ENCODE results near the gene CLDN5.

The CLDN5 gene

DNA sequence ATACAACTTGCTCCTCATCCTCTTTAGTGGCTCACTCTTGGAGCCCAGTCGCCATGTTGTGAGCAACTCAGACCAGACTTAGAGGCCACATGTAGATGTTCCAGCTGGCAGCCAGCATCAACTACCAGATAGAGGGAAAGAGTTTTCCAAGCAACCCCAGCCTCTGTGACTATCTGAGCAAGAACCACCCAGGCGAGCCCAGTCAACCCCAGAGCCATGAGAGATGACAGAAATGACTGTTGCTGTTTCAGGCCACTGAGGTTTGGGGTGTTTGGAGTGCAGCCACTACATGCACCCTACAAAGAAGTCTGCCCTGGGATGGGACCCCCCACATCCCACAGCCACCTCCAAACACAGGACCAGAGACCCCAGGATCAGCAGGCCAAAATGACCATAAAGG is 24.8 kb upstream of the CLDN5 start:
- in situ Hi-C loops (cut with HindIII; ENCODE audit: low sequenced_read_pairs) = loop anchor here (25.0 kb wide), 1 partner anchor 162 kb away; no protein-coding TSS in a partner anchor

DNA sequence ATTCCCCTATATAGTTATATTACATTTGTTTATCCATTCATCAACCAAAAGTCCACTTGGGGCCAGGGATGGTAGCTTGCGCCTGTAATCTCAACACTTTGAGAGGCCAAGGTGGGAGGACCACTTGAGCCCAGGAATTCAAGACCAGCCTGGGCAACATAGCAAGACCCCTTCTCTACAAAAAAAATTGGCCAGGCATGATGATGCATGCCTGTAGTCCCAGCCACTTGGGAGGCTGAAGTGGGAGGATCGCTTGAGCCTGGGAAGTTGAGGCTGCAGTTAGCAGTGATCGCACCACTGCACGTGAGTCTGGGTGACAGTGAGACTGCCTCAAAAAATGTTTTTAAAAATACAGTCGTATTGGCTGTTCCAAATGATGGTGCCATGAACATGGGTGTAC is 24.2 kb upstream of the CLDN5 start:
- in situ Hi-C loops (cut with HindIII; ENCODE audit: low sequenced_read_pairs) = loop anchor here (25.0 kb wide), 1 partner anchor 161 kb away; no protein-coding TSS in a partner anchor

- in situ Hi-C loops (cut with HindIII; ENCODE audit: low sequenced_read_pairs) = loop anchor here (25.0 kb wide), 1 partner anchor 160 kb away; no protein-coding TSS in a partner anchor
These were observed 23.4 kb upstream of the CLDN5 start for GRCh38 chr22:19547620-19548019.

GRCh38 chr22:19546680-19547079 is 22.5 kb upstream of the CLDN5 start:
- in situ Hi-C loops (cut with HindIII; ENCODE audit: low sequenced_read_pairs) = loop anchor here (25.0 kb wide), 1 partner anchor 159 kb away; no protein-coding TSS in a partner anchor

DNA sequence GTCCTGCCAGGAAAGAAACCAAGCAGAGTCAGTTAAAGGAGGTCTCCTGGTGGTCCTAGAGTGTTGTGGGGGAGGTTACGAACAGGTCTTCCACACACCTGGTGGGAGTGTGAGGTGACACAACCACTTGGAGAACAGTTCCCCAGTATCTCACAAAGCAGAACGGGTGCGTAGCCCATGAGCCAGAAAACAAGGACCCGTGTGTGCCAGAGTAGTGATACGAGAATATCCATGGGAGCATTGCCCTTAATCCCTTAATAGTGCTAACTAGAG is 21.7 kb upstream of the CLDN5 start:
- in situ Hi-C loops (cut with HindIII; ENCODE audit: low sequenced_read_pairs) = loop anchor here (25.0 kb wide), 1 partner anchor 159 kb away; no protein-coding TSS in a partner anchor

DNA sequence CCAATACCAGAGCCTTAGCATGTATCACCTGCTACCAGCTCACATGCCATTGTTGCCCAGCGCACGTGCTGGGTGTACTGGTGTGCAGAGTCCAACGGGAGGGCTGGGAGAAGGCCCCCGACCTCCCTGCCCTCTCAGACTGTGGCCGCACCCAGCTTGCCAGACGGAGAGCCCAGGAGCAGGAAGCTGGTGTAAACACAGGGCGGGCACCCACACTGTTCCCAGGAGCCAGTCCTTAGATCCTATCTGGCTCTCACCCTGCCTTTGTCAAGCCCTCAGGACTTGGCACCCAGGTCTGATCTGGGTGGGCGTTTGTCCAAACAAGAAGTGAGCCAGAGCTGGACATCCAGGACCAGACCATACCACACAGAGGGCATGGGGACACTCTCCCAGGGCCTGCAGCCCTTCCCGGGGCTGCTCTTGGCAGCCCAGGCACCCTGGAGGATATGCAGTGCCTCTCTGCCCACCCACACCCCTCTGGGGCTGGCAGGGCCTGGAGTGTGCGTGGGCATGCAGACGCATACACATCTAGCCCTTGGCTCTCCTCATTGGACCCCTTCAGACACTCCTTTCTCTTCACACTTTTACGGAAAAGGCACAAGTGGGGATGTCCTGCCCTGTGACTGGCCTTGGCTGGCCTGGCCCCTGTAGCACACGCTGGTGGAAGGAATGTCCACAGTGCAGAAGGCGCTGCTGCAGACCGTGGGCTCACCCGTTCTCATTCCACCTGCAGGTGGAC is 19.9 kb upstream of the CLDN5 start:
- in situ Hi-C loops (cut with HindIII; ENCODE audit: low sequenced_read_pairs) = loop anchor here (25.0 kb wide), 1 partner anchor 157 kb away; no protein-coding TSS in a partner anchor

DNA sequence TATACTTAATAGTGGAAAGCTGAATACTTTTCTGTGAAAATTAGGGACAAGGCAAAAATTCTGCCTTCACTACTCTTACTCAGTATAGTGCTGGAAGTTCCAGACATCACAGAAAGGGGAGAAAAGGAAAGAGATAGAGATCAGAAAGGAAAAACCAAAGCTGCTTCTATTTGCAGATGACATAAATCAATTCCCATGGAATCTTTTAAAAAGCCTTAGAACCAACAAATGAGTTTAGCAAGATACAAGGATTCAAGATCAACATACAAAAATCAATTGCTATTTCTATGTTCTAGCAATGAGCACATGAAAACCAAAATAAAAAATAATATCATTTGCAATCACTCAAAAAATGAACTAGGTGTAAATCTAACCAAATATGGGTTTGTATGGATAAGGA is 16.2 kb upstream of the CLDN5 start:
- in situ Hi-C loops (cut with HindIII; ENCODE audit: low sequenced_read_pairs) = loop anchor here (25.0 kb wide), 1 partner anchor 153 kb away; no protein-coding TSS in a partner anchor

DNA sequence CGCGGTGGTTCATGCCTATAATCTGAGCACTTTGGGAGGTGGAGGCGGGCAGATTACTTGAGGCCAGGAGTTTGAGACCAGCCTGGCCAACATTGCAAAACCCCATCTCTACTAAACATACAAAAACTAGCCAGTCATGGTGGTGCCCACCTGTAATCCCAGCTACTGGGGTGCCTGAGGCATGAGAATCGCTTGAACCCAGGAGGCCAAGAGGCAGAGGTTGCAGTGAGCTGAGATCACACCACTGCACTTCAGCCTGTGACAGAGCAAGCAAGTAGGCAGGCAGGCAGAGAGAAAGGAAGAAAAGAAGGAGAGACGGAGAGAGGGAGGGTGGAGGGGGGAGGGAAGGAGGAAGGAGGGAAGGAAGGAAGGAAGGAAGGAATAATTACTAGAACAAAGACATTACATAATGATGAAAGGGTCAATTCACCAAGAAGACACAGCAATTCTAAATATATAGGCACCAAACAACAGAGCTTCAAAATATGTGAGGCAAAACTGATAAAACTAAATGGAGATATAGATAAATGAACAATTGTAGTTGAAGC is 13.8 kb upstream of the CLDN5 start:
- in situ Hi-C loops (cut with HindIII; ENCODE audit: low sequenced_read_pairs) = loop anchor here (25.0 kb wide), 1 partner anchor 151 kb away; no protein-coding TSS in a partner anchor

- in situ Hi-C loops (cut with HindIII; ENCODE audit: low sequenced_read_pairs) = loop anchor here (25.0 kb wide), 1 partner anchor 149 kb away; no protein-coding TSS in a partner anchor
These were observed 12.4 kb upstream of the CLDN5 start for GRCh38 chr22:19536564-19536963.

DNA sequence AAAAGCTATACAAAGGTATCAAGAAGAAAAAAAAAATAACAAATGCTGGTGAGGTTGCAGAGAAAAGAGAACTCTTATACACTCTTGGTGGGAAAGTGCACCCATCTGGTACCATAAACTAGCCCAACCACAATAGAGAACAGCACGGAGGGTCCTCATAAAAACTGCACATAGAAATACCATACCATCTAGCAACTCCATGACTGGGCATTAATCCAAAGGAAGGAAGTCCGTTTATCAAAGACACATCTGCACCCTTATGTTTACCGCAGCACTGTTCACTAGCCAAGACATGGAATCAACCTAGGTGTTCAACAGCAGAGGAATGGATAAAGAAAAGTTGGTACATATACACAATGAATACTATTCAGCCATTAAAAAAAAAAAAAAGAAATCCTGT is 10.8 kb upstream of the CLDN5 start:
- in situ Hi-C loops (cut with HindIII; ENCODE audit: low sequenced_read_pairs) = loop anchor here (25.0 kb wide), 1 partner anchor 148 kb away; no protein-coding TSS in a partner anchor

DNA sequence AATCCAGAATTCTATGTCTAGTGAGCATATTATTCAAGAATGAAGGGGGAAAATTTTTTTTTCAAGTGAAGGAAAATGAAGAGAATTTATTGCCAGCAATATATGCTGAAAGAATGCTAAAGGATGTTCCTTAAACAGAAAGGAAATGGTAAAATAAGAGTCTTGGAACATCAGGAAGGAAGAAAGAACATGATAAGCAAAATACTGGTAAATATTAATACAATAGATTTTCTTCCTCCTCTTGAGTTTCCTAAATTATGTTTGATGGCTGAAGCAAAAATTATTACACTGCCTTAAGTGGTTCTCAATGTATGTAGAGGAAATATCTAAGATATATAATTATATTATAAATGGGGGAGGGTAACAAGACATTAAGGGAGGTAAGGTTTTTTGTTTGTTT is 9.6 kb upstream of the CLDN5 start:
- in situ Hi-C loops (cut with HindIII; ENCODE audit: low sequenced_read_pairs) = loop anchor here (25.0 kb wide), 1 partner anchor 147 kb away; no protein-coding TSS in a partner anchor

- in situ Hi-C loops (cut with HindIII; ENCODE audit: low sequenced_read_pairs) = loop anchor here (25.0 kb wide), 1 partner anchor 146 kb away; no protein-coding TSS in a partner anchor
These were observed 8.9 kb upstream of the CLDN5 start for GRCh38 chr22:19533049-19533626.

DNA sequence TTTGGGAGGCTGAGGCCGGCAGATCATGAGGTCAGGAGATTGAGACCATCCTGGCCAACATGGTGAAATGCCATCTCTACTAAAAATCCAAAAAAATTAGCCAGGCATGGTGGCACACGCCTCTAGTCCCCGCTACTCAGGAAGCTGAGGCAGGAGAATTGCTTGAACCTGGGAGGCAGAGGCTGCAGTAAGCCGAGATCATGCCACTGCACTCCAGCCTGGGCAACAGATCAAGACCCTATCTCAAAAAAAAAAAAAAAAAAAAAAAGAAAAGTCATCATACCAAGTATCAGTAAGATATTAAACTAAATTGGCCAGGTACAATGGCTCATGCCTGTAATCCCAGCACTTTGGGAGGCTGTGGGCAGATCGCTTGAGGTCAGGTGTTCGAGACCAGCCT is 7.1 kb upstream of the CLDN5 start:
- in situ Hi-C loops (cut with HindIII; ENCODE audit: low sequenced_read_pairs) = loop anchor here (25.0 kb wide), 1 partner anchor 144 kb away; no protein-coding TSS in a partner anchor

GRCh38 chr22:19530751-19531150 is 6.5 kb upstream of the CLDN5 start:
- in situ Hi-C loops (cut with HindIII; ENCODE audit: low sequenced_read_pairs) = loop anchor here (25.0 kb wide), 1 partner anchor 143 kb away; no protein-coding TSS in a partner anchor

DNA sequence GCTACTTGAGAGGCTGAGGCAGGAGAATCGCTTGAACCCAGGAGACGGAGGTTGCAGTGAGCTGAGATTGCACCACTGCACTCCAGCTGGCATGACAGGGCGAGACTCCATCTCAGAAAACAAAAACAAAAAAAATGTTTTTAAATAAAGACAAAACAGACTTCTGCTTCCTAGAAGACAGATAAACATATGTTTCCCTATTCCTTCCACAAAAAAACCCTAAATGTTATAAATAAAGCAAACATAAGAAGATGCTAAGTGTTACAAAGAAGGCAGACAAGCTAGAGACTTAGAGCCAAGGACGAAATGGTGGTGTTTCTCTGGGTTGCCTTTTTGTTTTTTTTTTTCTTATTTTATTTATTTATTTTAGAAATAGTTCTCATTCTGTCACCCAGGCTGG is 5.6 kb upstream of the CLDN5 start:
- in situ Hi-C loops (cut with HindIII; ENCODE audit: low sequenced_read_pairs) = loop anchor here (25.0 kb wide), 1 partner anchor 143 kb away; no protein-coding TSS in a partner anchor

DNA sequence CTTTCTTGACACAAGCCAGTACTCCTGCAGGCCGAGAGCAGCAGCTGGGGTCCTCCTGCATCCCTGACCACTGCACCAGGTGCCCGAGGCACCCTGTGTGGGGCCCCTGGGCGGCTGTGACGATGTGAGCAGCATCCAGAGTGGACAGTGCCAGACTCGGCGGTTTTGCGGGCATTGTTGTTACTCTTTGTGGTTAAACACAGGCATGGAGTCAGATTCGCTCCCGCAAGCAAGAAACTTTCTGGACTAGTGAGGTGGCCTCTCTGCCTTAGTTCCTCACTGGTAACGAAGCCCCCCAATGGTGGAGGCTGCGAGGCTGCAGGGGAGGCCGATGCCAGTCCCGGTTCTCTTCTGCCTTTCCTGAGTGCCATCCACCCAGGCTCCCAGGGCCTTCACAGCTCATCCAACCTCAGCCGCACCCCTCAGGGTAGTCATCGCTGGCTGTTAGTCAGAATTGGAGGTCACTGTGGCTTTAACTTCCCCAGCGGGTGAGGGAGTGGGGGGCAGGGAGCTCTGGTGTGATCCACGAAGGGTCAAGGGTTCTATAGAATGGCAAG is 3.7 kb upstream of the CLDN5 start:
- in situ Hi-C loops (cut with HindIII; ENCODE audit: low sequenced_read_pairs) = loop anchor here (25.0 kb wide), 1 partner anchor 141 kb away; no protein-coding TSS in a partner anchor

DNA sequence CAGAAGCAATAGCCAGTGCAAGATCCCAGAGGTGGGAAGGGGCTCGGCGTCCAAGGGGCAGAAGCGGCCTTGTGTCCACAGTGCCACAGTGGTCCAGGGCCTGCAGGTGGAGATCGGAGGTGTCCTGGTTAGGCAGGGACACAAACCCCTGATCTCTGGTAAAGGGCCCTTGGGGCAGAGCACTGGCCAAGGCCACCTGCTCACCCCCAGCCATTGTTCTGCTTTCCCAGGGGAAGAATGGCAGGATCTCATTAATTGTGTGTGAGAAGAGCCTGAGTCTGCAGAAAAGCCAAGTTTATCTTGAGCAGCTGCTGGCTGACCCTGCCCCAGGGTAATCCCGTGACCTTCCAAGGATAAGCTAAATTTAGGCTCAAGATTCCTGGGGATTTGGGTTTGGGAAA is 3.1 kb upstream of the CLDN5 start:
- in situ Hi-C loops (cut with HindIII; ENCODE audit: low sequenced_read_pairs) = loop anchor here (25.0 kb wide), 1 partner anchor 140 kb away; no protein-coding TSS in a partner anchor

DNA sequence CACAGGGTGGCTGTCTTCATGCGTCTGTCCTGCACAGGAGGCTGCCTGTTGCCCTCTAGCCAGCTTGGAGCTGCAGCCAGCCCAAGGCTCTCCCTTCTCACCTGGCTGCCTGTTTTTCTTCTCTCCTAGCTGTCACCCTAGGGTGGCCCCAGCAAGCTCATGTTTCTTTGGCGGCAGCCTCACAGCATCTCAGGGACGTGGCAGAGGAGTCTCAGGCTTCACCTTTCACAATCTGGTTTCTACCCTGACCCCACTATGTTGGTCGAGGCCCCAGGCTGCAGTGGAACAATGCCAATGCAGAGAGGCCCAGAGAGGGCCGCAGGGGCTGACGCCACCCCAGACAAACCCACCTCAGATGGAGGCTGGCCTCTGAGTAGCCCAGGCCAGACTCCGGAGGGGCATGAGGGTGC is 2.5 kb upstream of the CLDN5 start:
- in situ Hi-C loops (cut with HindIII; ENCODE audit: low sequenced_read_pairs) = loop anchor here (25.0 kb wide), 1 partner anchor 139 kb away; no protein-coding TSS in a partner anchor

GRCh38 chr22:19526076-19526701 is 2.0 kb upstream of the CLDN5 start:
- in situ Hi-C loops (cut with HindIII; ENCODE audit: low sequenced_read_pairs) = loop anchor here (25.0 kb wide), 1 partner anchor 139 kb away; no protein-coding TSS in a partner anchor

DNA sequence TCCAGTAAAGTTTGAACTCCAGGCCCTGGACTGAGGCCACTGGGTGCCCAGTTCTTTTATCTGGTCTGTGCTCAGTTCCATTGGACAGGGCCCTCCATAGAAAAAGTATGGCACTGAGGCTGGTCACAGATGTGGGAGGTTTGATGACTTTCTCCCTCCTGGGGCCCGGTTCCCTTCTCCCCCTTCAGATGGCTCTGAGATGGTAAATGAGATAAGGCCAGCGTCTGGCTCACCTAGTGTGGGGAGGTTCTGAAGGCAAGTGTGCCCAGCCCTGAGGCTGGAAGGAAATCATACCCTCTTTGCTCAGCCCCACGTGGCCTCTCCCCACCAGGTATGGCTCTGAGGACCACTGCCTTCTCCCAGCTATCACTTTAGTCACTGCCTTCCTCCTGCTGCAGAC is 1.5 kb upstream of the CLDN5 start:
- in situ Hi-C loops (cut with HindIII; ENCODE audit: low sequenced_read_pairs) = loop anchor here (25.0 kb wide), 1 partner anchor 138 kb away; no protein-coding TSS in a partner anchor

Measured in DLD1 (cell line).